Astrocyte (in vitro differentiated cells and primary cell): ENCODE results near the gene ZNF653. TPM values are rescaled to one million over a fixed set of nuclear protein-coding genes. Genes with fewer than 3 reads are reported as not detected.
A peak's percentile ranks its signal among the peaks of the same experiment; 100 is the strongest.

ENCODE experiments used
- DNase-seq: peaks from one replicate; pipeline ENCODE4 v3.0.0-alpha.2; 2010; ENCODE audit warnings: low read depth
- FAIRE-seq: peaks from 2 replicates; lab custom pipeline; 2011; peaks lifted over from hg19 to GRCh38; lab: Jason Lieb, UNC
- H2AFZ ChIP-seq: 2 replicates; pipeline ENCODE4 v1.6.0; 2012; ENCODE audit warnings: low read depth, low read length, inconsistent platforms
- H3K27ac ChIP-seq: 2 replicates; pipeline ENCODE4 v1.5.1; 2011; ENCODE audit warnings: low read depth, low read length, inconsistent platforms
- H3K27me3 ChIP-seq: 2 replicates; pipeline ENCODE4 v1.6.0; 2011; ENCODE audit warnings: low read length, inconsistent platforms; ENCODE audit not compliant: insufficient read depth
- H3K36me3 ChIP-seq: 2 replicates; pipeline ENCODE4 v1.5.1; 2011; ENCODE audit warnings: low read length, inconsistent platforms; ENCODE audit not compliant: insufficient read depth
- H3K4me1 ChIP-seq: 2 replicates; pipeline ENCODE4 v1.5.1; 2011; ENCODE audit warnings: low read length, inconsistent platforms; ENCODE audit not compliant: insufficient read depth
- H3K4me2 ChIP-seq: 2 replicates; pipeline ENCODE4 v1.6.0; 2012; ENCODE audit warnings: low read length, inconsistent platforms
- H3K4me3 ChIP-seq: 2 replicates; pipeline ENCODE4 v1.5.1; 2011; ENCODE audit warnings: low read depth, mild to moderate bottlenecking, low read length, inconsistent platforms; ENCODE audit not compliant: insufficient read depth
- H3K79me2 ChIP-seq: 2 replicates; pipeline ENCODE4 v1.6.0; 2012; ENCODE audit warnings: mild to moderate bottlenecking, low read length, inconsistent platforms; ENCODE audit not compliant: insufficient read depth
- H3K9ac ChIP-seq: 2 replicates; pipeline ENCODE4 v1.6.0; 2012; ENCODE audit warnings: mild to moderate bottlenecking, low read length, inconsistent platforms
- H3K9me3 ChIP-seq: 2 replicates; pipeline ENCODE4 v1.5.1; 2012; ENCODE audit warnings: low read depth, mild to moderate bottlenecking, low read length, inconsistent platforms; ENCODE audit not compliant: insufficient read depth
- H4K20me1 ChIP-seq: 2 replicates; pipeline ENCODE4 v1.6.0; 2012; ENCODE audit warnings: low read length, inconsistent platforms; ENCODE audit not compliant: insufficient read depth
- H3K27ac Mint-ChIP-seq: one replicate; pipeline ENCODE4 v1.8.0; 2021; ENCODE audit warnings: mild to moderate bottlenecking, mixed read lengths; ENCODE audit not compliant: unreplicated experiment
- H3K27me3 Mint-ChIP-seq: one replicate; pipeline ENCODE4 v1.8.0; 2021; ENCODE audit warnings: low read depth, mixed read lengths; ENCODE audit not compliant: unreplicated experiment
- H3K36me3 Mint-ChIP-seq: one replicate; pipeline ENCODE4 v1.8.0; 2021; ENCODE audit warnings: low read depth, mixed read lengths; ENCODE audit not compliant: unreplicated experiment
- H3K4me1 Mint-ChIP-seq: one replicate; pipeline ENCODE4 v1.8.0; 2021; ENCODE audit warnings: low read depth, mixed read lengths; ENCODE audit not compliant: unreplicated experiment
- H3K4me3 Mint-ChIP-seq: one replicate; pipeline ENCODE4 v1.8.0; 2021; ENCODE audit warnings: mild to moderate bottlenecking, moderate library complexity, mixed read lengths; ENCODE audit not compliant: unreplicated experiment
- H3K9me3 Mint-ChIP-seq: one replicate; pipeline ENCODE4 v1.8.0; 2021; ENCODE audit warnings: mild to moderate bottlenecking, mixed read lengths; ENCODE audit not compliant: unreplicated experiment
- EZH2 ChIP-seq: IDR thresholded peaks from 2 replicates; pipeline ENCODE4 v1.6.1; 2012; ENCODE audit warnings: mild to moderate bottlenecking, low read length, inconsistent platforms; ENCODE audit not compliant: insufficient read depth
- total RNA-seq: library from RNA; stranded (reverse); gene quantifications from 2 replicates; pipeline ENCODE4 v1.2.1, GENCODE V29; 2021
- TF ChIP-seq, protein P1 (sequence below): IDR thresholded peaks from 2 replicates; pipeline ENCODE4 v1.5.1; 2011; ENCODE audit warnings: low read depth, mild to moderate bottlenecking, inconsistent platforms, low read length, moderate library complexity; ENCODE audit not compliant: insufficient read depth

ZNF653 gene
- total RNA-seq, 1 donor from 2014 or later: 7.6 TPM

DNA sequence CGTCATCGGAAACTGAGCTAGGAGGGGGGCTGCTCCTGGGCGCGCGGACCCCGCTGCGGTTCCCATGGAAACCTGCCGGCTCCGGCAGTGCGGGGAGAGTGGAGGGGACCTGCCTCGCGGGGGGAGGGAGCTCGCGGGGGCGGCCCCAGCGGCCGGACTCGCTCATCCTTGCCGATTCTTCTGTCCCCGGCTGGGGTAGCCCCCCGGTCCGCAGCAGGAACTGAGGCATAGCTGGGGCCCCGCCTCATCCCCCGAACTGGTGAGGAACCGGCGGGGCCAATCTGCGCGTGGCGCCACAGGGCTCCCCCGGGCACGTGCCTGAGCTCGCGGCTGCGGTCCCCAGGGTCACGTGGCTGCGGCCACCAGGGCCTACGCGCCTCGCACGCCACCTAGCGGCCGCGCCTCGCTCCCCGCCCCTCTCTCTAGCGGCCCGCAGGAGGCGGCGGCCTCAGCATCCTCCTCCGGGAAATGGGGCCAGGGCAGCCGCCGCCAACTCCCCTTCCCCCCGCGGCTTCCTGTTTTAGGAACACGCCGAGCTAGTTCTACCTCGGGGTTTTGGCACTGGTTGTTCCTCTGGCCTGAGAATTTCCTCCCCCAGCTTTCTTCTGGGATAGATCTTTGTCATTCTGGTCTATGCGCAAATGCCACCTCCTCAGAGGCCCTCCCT lies 23.1 kb downstream of the ZNF653 start:
- Mint-ChIP-seq H3K27me3 (peaks cover 31% of the 10 kb centered on the region), H3K36me3 (peaks cover 8% of the 10 kb centered on the region), H3K4me1 (no peaks in the 10 kb centered on the region), H3K9me3 (peaks cover 1% of the 10 kb centered on the region), H3K27ac (no peak overlapping the region), H3K4me3 (peak overlapping the region; percentile 60)
- TF ChIP-seq EZH2: no peak
- TF ChIP-seq, protein P1, sequence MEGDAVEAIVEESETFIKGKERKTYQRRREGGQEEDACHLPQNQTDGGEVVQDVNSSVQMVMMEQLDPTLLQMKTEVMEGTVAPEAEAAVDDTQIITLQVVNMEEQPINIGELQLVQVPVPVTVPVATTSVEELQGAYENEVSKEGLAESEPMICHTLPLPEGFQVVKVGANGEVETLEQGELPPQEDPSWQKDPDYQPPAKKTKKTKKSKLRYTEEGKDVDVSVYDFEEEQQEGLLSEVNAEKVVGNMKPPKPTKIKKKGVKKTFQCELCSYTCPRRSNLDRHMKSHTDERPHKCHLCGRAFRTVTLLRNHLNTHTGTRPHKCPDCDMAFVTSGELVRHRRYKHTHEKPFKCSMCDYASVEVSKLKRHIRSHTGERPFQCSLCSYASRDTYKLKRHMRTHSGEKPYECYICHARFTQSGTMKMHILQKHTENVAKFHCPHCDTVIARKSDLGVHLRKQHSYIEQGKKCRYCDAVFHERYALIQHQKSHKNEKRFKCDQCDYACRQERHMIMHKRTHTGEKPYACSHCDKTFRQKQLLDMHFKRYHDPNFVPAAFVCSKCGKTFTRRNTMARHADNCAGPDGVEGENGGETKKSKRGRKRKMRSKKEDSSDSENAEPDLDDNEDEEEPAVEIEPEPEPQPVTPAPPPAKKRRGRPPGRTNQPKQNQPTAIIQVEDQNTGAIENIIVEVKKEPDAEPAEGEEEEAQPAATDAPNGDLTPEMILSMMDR: peak; percentile 18
- Histone ChIP-seq H3K36me3 (no peaks in the 10 kb centered on the region), H3K9ac (no peak overlapping the region), H3K4me3 (peak overlapping the region; percentile 28), H2AFZ (peak overlapping the region; percentile 41), H3K4me1 (peaks cover 3% of the 10 kb centered on the region), H4K20me1 (peaks cover 9% of the 10 kb centered on the region), H3K27me3 (peaks cover 15% of the 10 kb centered on the region), H3K79me2 (no peaks in the 10 kb centered on the region), H3K9me3 (no peaks in the 10 kb centered on the region), H3K4me2 (peak overlapping the region; percentile 73), H3K27ac (no peak overlapping the region)
- DNase-seq (peak; percentile 25), FAIRE-seq (no peak)

DNA sequence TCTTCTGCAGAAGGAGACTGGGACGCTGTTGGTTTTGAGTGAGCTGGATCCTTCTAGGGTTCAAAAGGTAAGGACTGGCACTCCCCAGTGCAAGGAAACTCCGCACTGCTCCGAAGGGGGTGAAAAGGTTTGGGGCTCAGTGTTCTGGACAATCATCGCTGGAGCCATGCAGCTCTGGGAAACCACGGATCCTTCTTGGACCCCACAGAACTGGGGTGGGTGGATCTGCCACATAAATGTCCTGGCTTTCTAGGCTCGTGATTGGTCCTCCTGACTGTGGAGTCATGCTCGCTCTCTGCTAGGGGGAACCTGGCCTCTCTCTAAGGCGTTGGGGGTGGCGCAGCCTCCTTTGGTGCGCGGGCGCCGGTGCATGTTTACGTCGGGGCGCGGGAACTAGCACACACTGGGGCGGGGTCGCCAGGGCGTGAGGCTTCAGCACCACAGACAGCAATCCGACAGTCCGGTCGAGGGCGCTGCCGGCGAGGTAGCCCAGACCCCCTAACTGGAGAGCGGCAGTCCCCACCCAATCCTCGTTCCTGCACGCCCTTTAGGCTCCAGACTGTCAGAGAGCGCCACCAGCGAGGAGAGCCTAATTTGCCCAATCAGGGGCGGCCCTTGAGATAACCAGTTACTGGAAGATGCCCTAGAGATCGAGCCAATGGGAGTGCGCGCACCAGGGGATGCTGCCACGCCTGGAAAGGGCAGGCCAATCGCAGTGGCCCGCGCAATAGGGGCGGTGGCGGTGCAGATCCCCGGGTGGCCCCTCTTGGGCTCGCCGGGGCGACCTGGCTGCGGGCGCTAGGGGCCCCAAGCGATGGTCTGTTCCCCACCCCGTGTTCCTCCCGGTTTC lies 23.9 kb downstream of the ZNF653 start:
- H2AFZ ChIP-seq: peak overlapping the region; percentile 41
- FAIRE-seq: no peak
- H3K27me3 Mint-ChIP-seq: peaks cover 31% of the 10 kb centered on the region

More for the DNA sequence above, 23.9 kb downstream of the ZNF653 start:
- peaks cover 8% of the 10 kb centered on the region for H3K36me3 Mint-ChIP-seq
- H3K9ac ChIP-seq: no peak overlapping the region
- no peak overlapping the region for H3K27ac ChIP-seq
- H3K4me1 Mint-ChIP-seq: no peaks in the 10 kb centered on the region
- peaks cover 1% of the 10 kb centered on the region for H3K9me3 Mint-ChIP-seq
- peak overlapping the region; percentile 60 for H3K4me3 Mint-ChIP-seq
- peak overlapping the region; percentile 28 for H3K4me3 ChIP-seq
- TF ChIP-seq, protein P1: no peak
- peak; percentile 68 for TF ChIP-seq EZH2
- H3K36me3 ChIP-seq: no peaks in the 10 kb centered on the region
- H3K27ac Mint-ChIP-seq: no peak overlapping the region
- peak overlapping the region; percentile 73 for H3K4me2 ChIP-seq
- peak; percentile 70 for DNase-seq
- peaks cover 15% of the 10 kb centered on the region for H3K27me3 ChIP-seq
- H3K79me2 ChIP-seq: no peaks in the 10 kb centered on the region
- peaks cover 9% of the 10 kb centered on the region for H4K20me1 ChIP-seq
- H3K4me1 ChIP-seq: peaks cover 3% of the 10 kb centered on the region
- no peaks in the 10 kb centered on the region for H3K9me3 ChIP-seq
